ENCODE data around the gene NEK4. TPM values are rescaled to one million over a fixed set of nuclear protein-coding genes. Genes with fewer than 3 reads are reported as not detected.

NEK4 gene
- total and polyA plus RNA-seq, 2 of the 13 experiments (the other 11 are each of a cell fraction or from before 2014, with no cell fraction given), result 16.5 to 38.0 TPM

- TF ChIP-seq ZUFSP (CRISPR knock-in tag; IDR thresholded peaks at IDR 0.05; ENCODE audit: borderline replicate concordance) (no peak), GABPB1 (CRISPR knock-in tag; IDR thresholded peaks at IDR 0.05) (0 out of 2 replicates have a peak, but pooled peaks have one; percentile 9), ZNF614 (CRISPR knock-in tag; IDR thresholded peaks at IDR 0.05; ENCODE audit: borderline replicate concordance) (0 out of 2 replicates have a peak, but pooled peaks have one; percentile 50), ZNF646 (CRISPR knock-in tag; IDR thresholded peaks at IDR 0.05) (no peak), BRF2 (CRISPR knock-in tag; IDR thresholded peaks at IDR 0.05) (no peak), ZNF343 (CRISPR knock-in tag; IDR thresholded peaks at IDR 0.05) (no peak), XBP1 (CRISPR knock-in tag; IDR thresholded peaks at IDR 0.05) (no peak), BCL6 (CRISPR knock-in tag; IDR thresholded peaks at IDR 0.05) (peak; percentile 63), MTA1 (CRISPR knock-in tag; IDR thresholded peaks at IDR 0.05; ENCODE audit: borderline replicate concordance) (no peak), ZNF569 (CRISPR knock-in tag; IDR thresholded peaks at IDR 0.05; ENCODE audit: borderline replicate concordance) (no peak), SAFB2 (CRISPR knock-in tag; IDR thresholded peaks at IDR 0.05; ENCODE audit: borderline replicate concordance, low read depth) (no peak), ZNF20 (CRISPR knock-in tag; IDR thresholded peaks at IDR 0.05) (no peak), NFE2 (CRISPR knock-in tag; IDR thresholded peaks at IDR 0.05) (no peak), SRSF4 (IDR thresholded peaks at IDR 0.05; ENCODE audit: low read depth, low read length, poor library complexity, severe bottlenecking) (no peak), NFKB2 (CRISPR knock-in tag; IDR thresholded peaks at IDR 0.05; ENCODE audit: borderline replicate concordance) (no peak), ZNF513 (CRISPR knock-in tag; conservative IDR thresholded peaks at IDR 0.05) (no peak), ZNF282 (IDR thresholded peaks at IDR 0.05; ENCODE audit: partially characterized antibody) (no peak), ELF4 (CRISPR knock-in tag; IDR thresholded peaks at IDR 0.05; ENCODE audit: borderline replicate concordance) (no peak), SMC3 (IDR thresholded peaks at IDR 0.05; ENCODE audit: low read length) (peak; percentile 56; the same call in 1 of the 2 replicates), MEF2D (CRISPR knock-in tag; IDR thresholded peaks at IDR 0.05) (no peak)
Observed at GRCh38 chr3:52682016-52682415, 88.7 kb downstream of the NEK4 start (continued).

All from HepG2 (cell line).